ENCODE data around the gene CLSTN2. TPM values are rescaled to one million over a fixed set of nuclear protein-coding genes. Genes with fewer than 3 reads are reported as not detected.

The CLSTN2 gene
- total and polyA plus RNA-seq, 2 of the 8 experiments (the other 6 are each of a cell fraction or from before 2014, with no cell fraction given) = 0.39 to 0.52 TPM

DNA sequence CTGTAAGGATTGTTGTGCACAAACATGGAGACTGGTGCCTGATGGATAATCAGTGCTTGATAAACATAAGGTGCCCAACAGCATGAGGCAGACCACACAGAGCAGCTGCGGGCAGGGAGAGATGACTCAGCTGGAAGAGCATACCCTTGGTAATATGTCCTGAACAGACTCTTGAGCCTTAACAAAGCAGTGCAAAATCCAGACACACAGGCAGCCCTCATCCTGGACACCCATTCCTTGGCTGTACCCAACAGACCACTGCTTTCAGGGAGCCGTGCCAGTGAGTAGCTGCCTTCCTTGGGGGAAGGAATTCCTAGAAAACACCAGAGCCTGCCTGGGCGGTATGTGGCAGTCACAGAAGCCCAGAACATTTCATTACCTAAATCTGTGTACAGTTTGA is 156.2 kb downstream of the CLSTN2 start:
- Histone ChIP-seq H3K23me2 (ENCODE audit: low read depth, low read length) (peaks cover 3% of the 10 kb centered on the region; the same call in 1 of the 2 replicates), H2AFZ (ENCODE audit: low read length) (no peak overlapping the region; the same call in 1 of the 2 replicates), H3K27ac (ENCODE audit: low read depth, low read length) (no peak overlapping the region), H3K36me3 (ENCODE audit: control insufficient read depth in 2 of 4, insufficient read depth in 4 of 4, low read length in 3 of 4) (no peaks in the 10 kb centered on the region), H3K79me1 (ENCODE audit: low read depth, low read length) (no peaks in the 10 kb centered on the region), H4K8ac (ENCODE audit: extremely low read depth, insufficient read depth, low read length) (no peak overlapping the region), H2BK15ac (ENCODE audit: low read length) (no peak overlapping the region), H3K79me2 (ENCODE audit: control insufficient read depth in 1 of 2, insufficient read depth in 2 of 2, low read length in 2 of 2) (no peaks in the 10 kb centered on the region), H3K4ac (replicated peaks; ENCODE audit: insufficient read length, low read depth, low read length) (no peak overlapping the region), H2AK5ac (ENCODE audit: low read depth, low read length) (no peak overlapping the region), H3K23ac (ENCODE audit: insufficient read length) (no peak overlapping the region), H4K20me1 (replicated peaks in 1 of 2; ENCODE audit: control insufficient read depth in 1 of 2, insufficient read depth in 2 of 2, low read length in 2 of 2) (no peaks in the 10 kb centered on the region), H3K4me3 (ENCODE audit: extremely low read depth in 1 of 4, insufficient read depth in 2 of 4, low read depth in 3 of 4, low read length in 4 of 4) (no peak overlapping the region), H3K9me3 (ENCODE audit: insufficient read depth in 2 of 2, low read depth in 1 of 2, low read length in 1 of 2) (peaks cover 22% of the 10 kb centered on the region in 2 experiments), H3K18ac (ENCODE audit: extremely low read depth, low read length) (no peak overlapping the region), H4K5ac (ENCODE audit: insufficient read length, low read depth, low read length) (no peak overlapping the region), H2BK5ac (ENCODE audit: low read depth, low read length) (no peak overlapping the region), H2BK20ac (ENCODE audit: low read length) (no peak overlapping the region), H3K14ac (ENCODE audit: insufficient read length) (no peak overlapping the region), H3K9ac (replicated peaks in 1 of 4; ENCODE audit: extremely low read depth in 1 of 4, low read depth in 3 of 4, low read length in 3 of 4) (no peak overlapping the region), H2BK12ac (ENCODE audit: low read depth, low read length) (no peak overlapping the region), H3K4me2 (ENCODE audit: insufficient read depth in 1 of 2, low read depth in 2 of 2, low read length in 2 of 2) (no peak overlapping the region), H3K4me1 (replicated peaks in 1 of 4; ENCODE audit: control insufficient read depth in 3 of 4, insufficient read depth in 4 of 4, low read length in 3 of 4) (peaks cover 0 to 3% (median 1%) of the 10 kb centered on the region in 4 experiments; a peak in 3 of 7 replicates), H3K27me3 (replicated peaks in 1 of 4; ENCODE audit: control insufficient read depth in 3 of 4, extremely low read depth in 1 of 4, insufficient read depth in 3 of 4, low read length in 3 of 4) (no peaks in the 10 kb centered on the region), H4K91ac (replicated peaks; ENCODE audit: insufficient read length, low read length) (no peak overlapping the region), H3K56ac (replicated peaks; ENCODE audit: insufficient read length, low read depth, low read length) (no peak overlapping the region), H2BK120ac (replicated peaks; ENCODE audit: low read depth, low read length) (no peak overlapping the region)
- CTCF ChIA-PET (ENCODE audit: partially characterized antibody) = interaction anchor here (1.1 kb wide), 1 partner anchor 121 kb away, joined by 3 read pairs; no protein-coding TSS in a partner anchor
- FAIRE-seq (no peak), DNase-seq (ENCODE audit: low read depth in 1 of 2, low spot score in 2 of 2) (no peak)
- 84% methylated on average over 3 of the region's 3 CpGs; no CpG with 5 or more reads in 1 of the 2 experiments for WGBS, 2 experiments (ENCODE audit: extremely low coverage in 1 of 2, insufficient coverage in 1 of 2, insufficient read length in 1 of 2, insufficient replicate concordance in 2 of 2, low coverage in 1 of 2, low lambda C conversion rate in 2 of 2, missing lambda C conversion rate in 1 of 2)
- POLR2A ChIA-PET (ENCODE audit: partially characterized antibody) = no interaction called here
- TF ChIP-seq CTBP2 (IDR thresholded peaks at IDR 0.05; ENCODE audit: borderline replicate concordance, insufficient read depth, insufficient read length, low read length) = no peak
- no peak for TF ChIP-seq CEBPB (IDR thresholded peaks at IDR 0.05; ENCODE audit: low read depth, low read length)
- no peak for TF ChIP-seq GTF2F1 (IDR thresholded peaks at IDR 0.05; ENCODE audit: borderline replicate concordance, low read depth, low read length)
- no peak for TF ChIP-seq CREB1 (IDR thresholded peaks at IDR 0.05)
- TF ChIP-seq RFX5 (IDR thresholded peaks at IDR 0.05; ENCODE audit: borderline replicate concordance, low read depth, low read length) = no peak
- no peak for TF ChIP-seq EZH2 (IDR thresholded peaks at IDR 0.05; ENCODE audit: low read depth, low read length, severe bottlenecking)
- no peak for TF ChIP-seq SP2 (IDR thresholded peaks at IDR 0.05; ENCODE audit: low read length)
- TF ChIP-seq HDAC6 (IDR thresholded peaks at IDR 0.05; ENCODE audit: low read depth, low read length) = no peak

Data from H1 (cell line).